Chondrocyte (in vitro differentiated cells): ENCODE results near the gene SRSF10. TPM values are rescaled to one million over a fixed set of nuclear protein-coding genes. Genes with fewer than 3 reads are reported as not detected.

Experiments used
- DNase-seq: peaks from one replicate; pipeline ENCODE4 v3.0.0; 2021; ENCODE audit warnings: mixed read lengths, low spot score
- H3K27ac Mint-ChIP-seq: one replicate; pipeline ENCODE4 v1.8.0; 2021; ENCODE audit warnings: mild to moderate bottlenecking, moderate library complexity, mixed read lengths; ENCODE audit not compliant: unreplicated experiment
- H3K27me3 Mint-ChIP-seq: 2 replicates; pipeline ENCODE4 v1.8.0; 2021; ENCODE audit warnings: low read depth, mixed read lengths
- H3K36me3 Mint-ChIP-seq: 2 replicates; pipeline ENCODE4 v1.8.0; 2021; ENCODE audit warnings: low read depth, mixed read lengths
- H3K4me1 Mint-ChIP-seq: 2 replicates; pipeline ENCODE4 v1.8.0; 2021; ENCODE audit warnings: low read depth, mild to moderate bottlenecking, mixed read lengths
- H3K4me3 Mint-ChIP-seq: one replicate; pipeline ENCODE4 v1.8.0; 2021; ENCODE audit warnings: mild to moderate bottlenecking, moderate library complexity, mixed read lengths; ENCODE audit not compliant: unreplicated experiment
- H3K9me3 Mint-ChIP-seq: 2 replicates; pipeline ENCODE4 v1.8.0; 2021; ENCODE audit warnings: low read depth, mixed read lengths
- total RNA-seq: library from RNA; stranded (reverse); gene quantifications from 3 replicates; pipeline ENCODE4 v1.2.1, GENCODE V29; 2021
- TF ChIP-seq, protein P1 (sequence below): fragments of 200-600 bp; sonication (generic); IDR thresholded peaks from 2 replicates; pipeline ENCODE4 v1.5.0; 2021; ENCODE audit warnings: antibody characterized with exemption, mild to moderate bottlenecking, moderate library complexity

The SRSF10 gene
- total RNA-seq, 1 donor from 2014 or later, result 92.0 TPM

DNA sequence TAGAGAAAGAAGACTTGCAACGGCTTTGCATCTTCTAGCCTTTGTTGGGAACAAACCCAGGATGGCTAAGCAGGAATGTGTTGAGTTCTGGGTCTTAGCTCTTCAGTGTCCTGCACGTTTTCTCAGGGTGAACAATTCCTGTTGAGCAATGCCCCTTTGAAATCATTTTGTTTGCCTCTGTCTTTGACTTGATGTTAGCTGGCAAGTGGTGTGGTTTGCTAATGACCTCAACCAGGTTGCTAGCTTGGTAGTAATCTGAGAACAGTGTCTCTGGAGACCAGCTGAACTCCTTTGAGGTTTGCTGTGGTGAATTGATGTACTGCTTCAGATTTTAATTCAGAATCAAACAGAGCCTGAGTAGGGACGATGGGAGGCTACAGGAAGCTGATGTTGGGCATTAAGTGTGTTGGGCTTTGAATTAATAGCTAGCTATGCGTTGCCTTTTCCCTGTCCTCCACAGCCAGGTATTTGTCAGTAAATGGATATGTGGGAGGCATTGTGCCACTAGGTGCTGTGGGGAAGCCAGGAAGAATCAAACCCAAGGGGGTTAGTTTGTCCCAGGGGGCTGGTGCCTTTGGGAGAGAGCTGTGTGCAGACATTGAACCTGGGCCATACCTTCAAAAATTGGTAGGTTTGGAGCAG is 23.3 kb upstream of the SRSF10 start:
- no peak overlapping the region for H3K4me3 Mint-ChIP-seq
- H3K36me3 Mint-ChIP-seq, result no peaks in the 10 kb centered on the region
- H3K27me3 Mint-ChIP-seq, result no peaks in the 10 kb centered on the region
- H3K9me3 Mint-ChIP-seq, result no peaks in the 10 kb centered on the region
- peaks cover 27% of the 10 kb centered on the region for H3K4me1 Mint-ChIP-seq
- TF ChIP-seq, protein P1, sequence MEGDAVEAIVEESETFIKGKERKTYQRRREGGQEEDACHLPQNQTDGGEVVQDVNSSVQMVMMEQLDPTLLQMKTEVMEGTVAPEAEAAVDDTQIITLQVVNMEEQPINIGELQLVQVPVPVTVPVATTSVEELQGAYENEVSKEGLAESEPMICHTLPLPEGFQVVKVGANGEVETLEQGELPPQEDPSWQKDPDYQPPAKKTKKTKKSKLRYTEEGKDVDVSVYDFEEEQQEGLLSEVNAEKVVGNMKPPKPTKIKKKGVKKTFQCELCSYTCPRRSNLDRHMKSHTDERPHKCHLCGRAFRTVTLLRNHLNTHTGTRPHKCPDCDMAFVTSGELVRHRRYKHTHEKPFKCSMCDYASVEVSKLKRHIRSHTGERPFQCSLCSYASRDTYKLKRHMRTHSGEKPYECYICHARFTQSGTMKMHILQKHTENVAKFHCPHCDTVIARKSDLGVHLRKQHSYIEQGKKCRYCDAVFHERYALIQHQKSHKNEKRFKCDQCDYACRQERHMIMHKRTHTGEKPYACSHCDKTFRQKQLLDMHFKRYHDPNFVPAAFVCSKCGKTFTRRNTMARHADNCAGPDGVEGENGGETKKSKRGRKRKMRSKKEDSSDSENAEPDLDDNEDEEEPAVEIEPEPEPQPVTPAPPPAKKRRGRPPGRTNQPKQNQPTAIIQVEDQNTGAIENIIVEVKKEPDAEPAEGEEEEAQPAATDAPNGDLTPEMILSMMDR, result no peak
- DNase-seq, result no peak
- H3K27ac Mint-ChIP-seq, result peak overlapping the region; percentile 19

DNA sequence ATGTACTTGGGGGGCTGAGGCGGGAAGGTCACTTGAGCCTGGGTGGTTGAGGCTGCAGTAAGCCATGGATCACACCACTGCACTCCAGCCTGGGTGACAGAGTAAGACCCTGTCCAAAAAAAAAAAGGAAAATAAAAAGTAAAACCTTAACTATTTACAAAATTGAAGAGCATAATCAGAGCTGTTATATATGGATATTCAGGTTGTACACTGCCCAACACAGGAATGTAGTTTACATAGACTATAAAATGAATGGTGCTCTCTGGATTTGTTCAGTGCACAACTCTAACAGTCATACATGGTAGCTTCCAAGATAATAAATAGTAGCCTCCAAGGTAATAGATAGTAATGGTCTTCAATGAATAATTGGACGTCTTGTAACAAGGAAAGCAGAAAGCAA is 22.6 kb upstream of the SRSF10 start:
- H3K4me1 Mint-ChIP-seq, result peaks cover 26% of the 10 kb centered on the region

DNA sequence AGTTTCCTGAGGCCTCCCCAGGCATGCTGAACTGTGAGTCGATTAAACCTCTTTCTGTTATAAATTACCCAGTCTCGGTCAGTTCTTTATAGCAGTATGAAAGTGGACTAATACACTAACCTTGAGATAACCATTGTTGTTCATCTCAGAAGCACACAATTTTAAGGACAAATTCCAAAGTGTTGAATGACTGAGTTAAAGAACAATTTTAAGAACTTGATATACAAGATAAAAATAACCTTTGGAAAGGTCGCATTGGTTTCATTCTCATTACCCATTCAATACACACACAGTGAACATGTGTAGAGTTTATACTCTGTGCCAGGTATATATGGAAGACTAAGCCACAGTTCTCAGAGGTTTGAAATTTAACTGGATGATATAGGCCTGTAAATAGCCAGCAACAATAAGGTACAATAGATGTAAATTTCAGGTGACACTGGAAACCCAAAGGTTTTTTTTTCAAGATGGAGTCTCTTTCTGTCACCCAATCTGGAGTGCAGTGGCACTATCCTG is 19.1 kb upstream of the SRSF10 start:
- TF ChIP-seq, protein P1, result no peak
- H3K4me3 Mint-ChIP-seq, result no peak overlapping the region
- H3K4me1 Mint-ChIP-seq, result peaks cover 27% of the 10 kb centered on the region
- H3K36me3 Mint-ChIP-seq, result no peaks in the 10 kb centered on the region
- H3K9me3 Mint-ChIP-seq, result no peaks in the 10 kb centered on the region
- no peak for DNase-seq
- peak overlapping the region; percentile 65 for H3K27ac Mint-ChIP-seq
- no peaks in the 10 kb centered on the region for H3K27me3 Mint-ChIP-seq

More for the DNA sequence above, 22.6 kb upstream of the SRSF10 start:
- H3K27me3 Mint-ChIP-seq, result no peaks in the 10 kb centered on the region
- DNase-seq, result no peak
- no peaks in the 10 kb centered on the region for H3K9me3 Mint-ChIP-seq
- H3K27ac Mint-ChIP-seq, result no peak overlapping the region
- no peaks in the 10 kb centered on the region for H3K36me3 Mint-ChIP-seq
- H3K4me3 Mint-ChIP-seq, result no peak overlapping the region
- TF ChIP-seq, protein P1, result no peak

DNA sequence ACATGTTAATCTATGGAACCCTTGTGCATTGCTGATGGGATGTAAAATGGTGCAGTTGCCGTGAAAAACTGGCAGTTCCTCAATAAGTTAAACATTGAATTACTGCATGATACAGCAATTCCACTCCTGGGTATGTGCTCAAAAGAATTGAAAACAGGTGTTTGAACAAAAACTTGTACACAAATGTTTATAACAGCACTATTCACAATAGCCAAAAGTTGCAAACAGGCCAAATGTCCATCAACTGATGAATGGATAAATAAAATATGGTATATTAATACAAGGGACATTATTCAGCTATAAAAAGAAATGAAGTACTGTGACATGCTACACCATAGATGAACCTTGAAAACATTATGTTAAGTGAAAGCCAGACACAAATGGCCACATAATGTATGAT is 17.7 kb upstream of the SRSF10 start:
- DNase-seq, result no peak
- Mint-ChIP-seq H3K4me1 (peaks cover 15% of the 10 kb centered on the region), H3K27me3 (no peaks in the 10 kb centered on the region), H3K4me3 (no peak overlapping the region), H3K36me3 (no peaks in the 10 kb centered on the region), H3K27ac (no peak overlapping the region), H3K9me3 (no peaks in the 10 kb centered on the region)
- TF ChIP-seq, protein P1, result no peak

DNA sequence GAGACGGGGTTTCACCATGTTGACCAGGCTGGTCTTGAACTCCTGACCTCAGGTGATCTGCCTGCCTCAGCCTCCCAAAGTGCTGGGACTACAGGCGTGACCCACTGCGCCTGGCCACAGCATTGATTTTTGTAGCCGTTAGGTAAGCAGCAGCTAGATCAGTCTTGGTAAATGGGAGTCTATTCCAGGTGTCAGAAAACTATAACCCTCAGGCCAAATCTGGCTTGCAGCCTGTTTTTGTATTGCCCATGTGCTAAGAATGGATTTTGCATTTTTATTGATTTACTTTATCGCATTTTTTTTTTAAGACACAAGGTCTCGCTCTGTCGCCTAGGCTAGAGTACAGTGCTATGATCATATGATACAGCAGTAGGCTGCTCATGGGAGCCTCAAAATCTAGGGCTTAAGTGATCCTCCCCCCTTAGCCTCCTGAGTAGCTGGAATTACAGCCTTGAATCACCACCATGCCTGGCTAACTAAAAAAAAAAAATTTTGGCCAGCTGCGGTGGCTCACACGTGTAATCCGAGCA is 16.6 kb upstream of the SRSF10 start:
- Mint-ChIP-seq H3K4me1 (peaks cover 15% of the 10 kb centered on the region), H3K36me3 (no peaks in the 10 kb centered on the region)

More for the DNA sequence above, 16.6 kb upstream of the SRSF10 start:
- no peak overlapping the region for H3K4me3 Mint-ChIP-seq
- no peaks in the 10 kb centered on the region for H3K27me3 Mint-ChIP-seq
- H3K9me3 Mint-ChIP-seq, result no peaks in the 10 kb centered on the region
- H3K27ac Mint-ChIP-seq, result no peak overlapping the region
- no peak for DNase-seq
- TF ChIP-seq, protein P1, result no peak
